Fibroblast of villous mesenchyme (primary cell): ENCODE results near the gene NES. TPM values are rescaled to one million over a fixed set of nuclear protein-coding genes. Genes with fewer than 3 reads are reported as not detected.

ENCODE experiments used
- DNase-seq: peaks from one replicate; pipeline ENCODE4 v3.0.0-alpha.2; 2010; ENCODE audit warnings: low read depth
- H3K4me3 ChIP-seq: 2 replicates; pipeline ENCODE4 v1.5.1; 2011; ENCODE audit warnings: low read depth, mild to moderate bottlenecking, low read length
- total RNA-seq: library from RNA; depleted of rRNA; stranded (reverse); fragments of >200 nt; gene quantifications from 2 replicates; pipeline ENCODE4 v1.2.3, GENCODE V29; 2012
- TF ChIP-seq, protein P1 (sequence below): IDR thresholded peaks from 2 replicates; pipeline ENCODE4 v1.5.1; 2012; ENCODE audit warnings: low read depth, mild to moderate bottlenecking, low read length; ENCODE audit not compliant: insufficient read depth

The NES gene
- total RNA-seq, 1 donor, result 66.9 TPM

DNA sequence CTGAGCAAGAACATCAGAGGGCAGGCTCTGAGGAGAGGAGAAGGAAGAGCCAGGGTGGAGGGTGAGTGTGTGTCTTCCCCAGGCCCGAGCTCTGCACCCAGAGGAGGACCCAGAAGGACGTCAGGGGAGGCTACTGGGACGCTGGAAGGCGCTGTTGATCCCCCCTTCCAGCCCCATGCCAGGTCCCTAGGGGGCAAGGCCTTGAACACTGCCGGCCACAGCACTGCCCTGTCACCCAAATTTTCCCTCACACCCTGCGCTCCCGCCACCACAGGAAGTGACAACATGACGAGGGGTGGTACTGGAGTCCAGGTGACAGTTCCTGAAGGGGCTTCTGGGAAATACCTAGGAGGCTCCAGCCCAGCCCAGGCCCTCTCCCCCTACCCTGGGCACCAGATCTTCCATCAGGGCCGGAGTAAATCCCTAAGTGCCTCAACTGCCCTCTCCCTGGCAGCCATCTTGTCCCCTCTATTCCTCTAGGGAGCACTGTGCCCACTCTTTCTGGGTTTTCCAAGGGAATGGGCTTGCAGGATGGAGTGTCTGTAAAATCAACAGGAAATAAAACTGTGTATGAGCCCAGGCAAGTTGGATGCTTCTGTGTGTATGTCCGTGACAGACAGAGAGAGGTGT is 18.1 kb downstream of the NES start:
- TF ChIP-seq, protein P1, sequence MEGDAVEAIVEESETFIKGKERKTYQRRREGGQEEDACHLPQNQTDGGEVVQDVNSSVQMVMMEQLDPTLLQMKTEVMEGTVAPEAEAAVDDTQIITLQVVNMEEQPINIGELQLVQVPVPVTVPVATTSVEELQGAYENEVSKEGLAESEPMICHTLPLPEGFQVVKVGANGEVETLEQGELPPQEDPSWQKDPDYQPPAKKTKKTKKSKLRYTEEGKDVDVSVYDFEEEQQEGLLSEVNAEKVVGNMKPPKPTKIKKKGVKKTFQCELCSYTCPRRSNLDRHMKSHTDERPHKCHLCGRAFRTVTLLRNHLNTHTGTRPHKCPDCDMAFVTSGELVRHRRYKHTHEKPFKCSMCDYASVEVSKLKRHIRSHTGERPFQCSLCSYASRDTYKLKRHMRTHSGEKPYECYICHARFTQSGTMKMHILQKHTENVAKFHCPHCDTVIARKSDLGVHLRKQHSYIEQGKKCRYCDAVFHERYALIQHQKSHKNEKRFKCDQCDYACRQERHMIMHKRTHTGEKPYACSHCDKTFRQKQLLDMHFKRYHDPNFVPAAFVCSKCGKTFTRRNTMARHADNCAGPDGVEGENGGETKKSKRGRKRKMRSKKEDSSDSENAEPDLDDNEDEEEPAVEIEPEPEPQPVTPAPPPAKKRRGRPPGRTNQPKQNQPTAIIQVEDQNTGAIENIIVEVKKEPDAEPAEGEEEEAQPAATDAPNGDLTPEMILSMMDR, result no peak
- DNase-seq, result no peak
- H3K4me3 ChIP-seq, result no peak overlapping the region

DNA sequence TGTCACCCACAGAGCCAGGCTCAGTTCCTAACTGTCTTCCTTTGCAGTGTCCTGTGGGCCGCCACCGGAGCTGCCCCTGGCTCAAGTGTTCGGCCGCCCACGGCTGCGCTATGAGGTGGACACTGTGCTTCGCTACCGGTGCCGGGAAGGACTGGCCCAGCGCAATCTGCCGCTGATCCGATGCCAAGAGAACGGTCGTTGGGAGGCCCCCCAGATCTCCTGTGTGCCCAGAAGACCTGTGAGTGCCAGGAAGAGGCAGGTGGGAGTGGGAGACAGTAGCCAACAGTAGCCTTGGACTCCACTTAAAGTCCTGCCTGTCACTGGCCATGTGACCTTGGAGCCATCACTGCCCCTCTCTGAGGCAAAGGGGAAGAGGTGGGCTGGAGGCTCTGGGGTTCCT is 18.7 kb downstream of the NES start:
- TF ChIP-seq, protein P1, result no peak
- no peak for DNase-seq
- H3K4me3 ChIP-seq, result no peak overlapping the region

DNA sequence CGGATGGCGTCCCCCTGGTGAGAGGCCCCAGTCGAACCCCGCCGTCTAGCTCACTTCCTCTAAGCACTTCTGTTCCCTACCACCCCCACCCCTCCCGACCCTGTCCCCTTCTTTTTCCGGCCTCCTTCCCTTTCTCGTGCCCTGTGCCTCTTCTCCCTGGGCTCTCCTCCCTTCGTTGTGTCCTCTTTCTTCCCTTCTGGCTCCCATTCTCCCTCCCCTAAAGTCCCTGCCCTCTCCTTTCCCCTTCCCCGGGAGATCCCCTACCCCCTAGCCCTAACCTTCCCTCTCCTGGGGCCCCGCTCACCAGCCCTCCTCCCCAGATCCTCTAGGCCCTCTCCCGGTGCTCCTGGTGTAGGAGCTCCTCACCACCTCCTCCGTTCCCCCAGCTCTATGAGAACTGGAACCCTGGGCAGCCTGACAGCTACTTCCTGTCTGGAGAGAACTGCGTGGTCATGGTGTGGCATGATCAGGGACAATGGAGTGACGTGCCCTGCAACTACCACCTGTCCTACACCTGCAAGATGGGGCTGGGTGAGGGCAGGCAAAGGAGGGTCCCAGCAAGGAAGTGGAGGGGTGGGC is 19.4 kb downstream of the NES start:
- TF ChIP-seq, protein P1, result no peak
- no peak overlapping the region for H3K4me3 ChIP-seq

DNA sequence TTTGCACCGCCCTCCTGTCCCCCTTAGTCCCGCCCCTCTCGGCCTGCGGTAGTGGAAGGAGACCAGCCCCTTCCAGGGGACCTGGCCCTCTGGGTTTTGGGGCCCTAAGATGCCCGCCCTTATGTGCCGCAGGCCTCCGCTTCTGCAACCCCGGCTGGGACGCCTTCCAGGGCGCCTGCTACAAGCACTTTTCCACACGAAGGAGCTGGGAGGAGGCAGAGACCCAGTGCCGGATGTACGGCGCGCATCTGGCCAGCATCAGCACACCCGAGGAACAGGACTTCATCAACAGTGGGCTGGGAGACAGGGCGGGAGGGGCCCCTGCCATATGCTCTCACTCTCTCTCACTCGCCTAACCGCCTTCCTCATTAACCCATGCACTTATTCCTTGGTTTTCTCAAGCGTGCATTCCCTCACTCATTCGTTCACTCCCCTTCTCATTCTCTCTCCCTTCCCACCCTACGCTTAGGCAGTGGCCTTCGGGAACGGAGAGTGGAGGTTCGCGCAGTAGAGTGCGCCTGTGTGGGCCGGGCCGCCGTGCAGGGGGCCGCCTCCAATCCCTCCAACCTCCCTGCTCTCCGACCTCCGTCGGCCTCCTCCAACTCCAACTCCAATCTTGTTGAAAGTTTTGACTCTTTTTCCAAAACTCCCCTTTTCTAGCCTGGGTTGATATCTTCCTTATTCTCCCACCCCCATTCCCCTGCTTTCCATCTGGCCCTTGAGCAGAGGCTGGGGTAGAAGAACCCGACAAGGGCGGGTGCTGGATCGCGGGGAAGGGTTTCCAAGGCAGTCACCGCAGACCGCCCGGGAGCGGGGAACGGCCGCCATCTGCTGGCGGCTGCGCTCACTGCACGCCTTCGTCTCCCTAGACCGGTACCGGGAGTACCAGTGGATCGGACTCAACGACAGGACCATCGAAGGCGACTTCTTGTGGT is 20.1 kb downstream of the NES start:
- peak; percentile 61 for DNase-seq
- TF ChIP-seq, protein P1, result peak; percentile 86
- H3K4me3 ChIP-seq, result peak overlapping the region; percentile 38

More for the DNA sequence above, 19.4 kb downstream of the NES start:
- DNase-seq, result no peak

DNA sequence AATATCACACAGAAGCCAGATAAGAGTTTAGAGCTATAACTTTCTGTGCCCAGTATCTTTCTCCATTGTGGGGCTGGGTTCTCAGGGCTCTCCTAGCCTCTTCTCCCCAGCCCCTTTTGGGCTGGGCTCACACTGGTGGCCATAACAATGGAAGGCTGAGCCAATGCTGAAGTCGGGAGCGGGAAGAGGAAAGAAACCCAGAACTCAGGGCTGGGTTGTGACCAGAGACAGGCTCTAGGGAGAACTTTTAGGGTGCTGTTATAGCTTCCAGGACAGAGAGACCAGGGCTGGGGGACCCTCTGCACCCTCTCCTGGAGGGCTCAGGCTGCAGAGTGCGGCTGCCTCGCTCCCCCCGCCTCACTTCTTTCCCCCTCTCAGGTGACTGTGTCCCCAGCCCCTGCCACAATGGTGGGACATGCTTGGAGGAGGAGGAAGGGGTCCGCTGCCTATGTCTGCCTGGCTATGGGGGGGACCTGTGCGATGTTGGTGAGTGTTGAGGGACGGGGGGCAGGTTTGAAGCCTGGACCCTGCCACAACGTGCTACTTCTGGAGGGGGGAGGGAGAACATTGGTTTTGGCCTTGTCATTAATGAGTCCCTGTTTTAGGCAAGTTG is 21.2 kb downstream of the NES start:
- no peak for DNase-seq
- TF ChIP-seq, protein P1, result no peak
- no peak overlapping the region for H3K4me3 ChIP-seq

DNA sequence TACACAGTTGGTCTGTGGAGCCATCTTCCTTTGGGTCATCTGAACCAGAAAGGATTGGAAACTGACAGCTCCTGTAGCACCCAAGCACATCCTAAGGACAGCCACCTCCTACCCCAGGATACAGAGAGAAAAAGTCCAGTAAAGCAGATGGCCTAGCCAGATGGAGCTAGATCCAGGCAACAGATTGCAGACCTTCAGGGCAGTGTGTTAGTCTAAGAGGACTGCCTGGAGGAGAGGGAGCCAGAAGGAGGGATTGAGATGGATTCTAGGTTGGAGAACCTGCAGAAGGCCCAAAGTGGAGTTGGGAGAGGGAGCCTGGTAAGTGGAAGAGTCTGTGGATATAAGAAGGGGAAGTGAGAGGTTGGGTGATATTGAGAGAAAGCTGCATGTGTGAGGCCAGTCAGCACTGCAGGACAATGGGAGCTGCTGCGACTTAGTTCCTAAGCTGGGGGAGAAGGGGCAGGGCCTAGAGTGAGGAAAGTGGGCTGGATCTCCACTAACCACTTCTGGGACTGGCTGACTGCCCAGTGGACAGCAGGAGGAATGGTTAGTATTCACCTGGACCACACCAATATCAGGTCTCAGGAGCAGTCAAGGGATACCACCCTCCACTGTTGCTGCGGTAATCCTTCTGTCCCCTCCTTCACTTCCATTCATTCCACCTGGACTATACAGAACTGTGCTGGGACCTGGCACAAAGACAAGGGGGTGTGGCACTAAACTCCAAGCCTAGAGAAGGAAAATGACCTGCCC is 21.9 kb downstream of the NES start:
- DNase-seq, result no peak
- no peak overlapping the region for H3K4me3 ChIP-seq
- TF ChIP-seq, protein P1, result no peak
